Kidney epithelial cell (primary cell): Measurements from ENCODE around the gene ZDHHC22. TPM values are rescaled to one million over a fixed set of nuclear protein-coding genes. Genes with fewer than 3 reads are reported as not detected.

Experiments used
- DNase-seq: peaks from one replicate; pipeline ENCODE4 v3.0.0-alpha.2; 2010; ENCODE audit warnings: low read depth
- H3K27me3 ChIP-seq: 2 replicates; pipeline ENCODE4 v1.6.0; 2011; ENCODE audit warnings: low read length; ENCODE audit not compliant: control insufficient read depth, insufficient read depth
- H3K36me3 ChIP-seq: 2 replicates; pipeline ENCODE4 v1.5.1; 2011; ENCODE audit warnings: low read length; ENCODE audit not compliant: control insufficient read depth, insufficient read depth
- H3K4me3 ChIP-seq: 2 replicates; pipeline ENCODE4 v1.5.1; 2011; ENCODE audit warnings: low read depth, mild to moderate bottlenecking, control low read depth, low read length
- total RNA-seq: library from RNA; depleted of rRNA; stranded (reverse); fragments of >200 nt; gene quantifications from 2 replicates; pipeline ENCODE4 v1.2.3, GENCODE V29; 2015
- TF ChIP-seq, protein P1 (sequence below): IDR thresholded peaks from 2 replicates; pipeline ENCODE4 v1.5.1; 2011; ENCODE audit warnings: mild to moderate bottlenecking, moderate library complexity, low read length, control low read depth, inconsistent platforms; ENCODE audit not compliant: insufficient read depth, poor library complexity, severe bottlenecking

ZDHHC22 gene
- total RNA-seq, 1 donor from 2014 or later = 0.21 TPM

DNA sequence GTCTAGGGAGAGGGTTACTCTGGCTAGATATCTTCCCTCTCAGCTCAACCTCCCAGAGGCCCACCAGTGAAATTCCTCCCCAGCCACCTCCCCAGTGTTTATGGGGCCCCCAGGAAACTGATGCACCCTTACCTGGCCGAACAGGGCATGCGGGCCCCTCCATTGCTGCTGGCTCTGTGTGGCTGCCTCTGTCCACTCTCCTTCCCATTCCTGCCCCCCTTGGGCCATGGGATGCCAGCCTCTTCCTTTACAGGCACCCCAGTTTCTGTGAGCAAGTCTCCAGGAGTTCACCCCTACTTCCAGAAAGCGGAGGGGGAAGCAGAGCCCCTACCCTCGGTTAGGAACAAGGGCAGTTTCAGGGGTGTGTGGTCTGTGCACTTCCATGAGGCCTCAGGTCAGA lies 19.4 kb upstream of the ZDHHC22 start:
- H3K27me3 ChIP-seq = peaks cover 10% of the 10 kb centered on the region
- no peak for DNase-seq
- TF ChIP-seq, protein P1, sequence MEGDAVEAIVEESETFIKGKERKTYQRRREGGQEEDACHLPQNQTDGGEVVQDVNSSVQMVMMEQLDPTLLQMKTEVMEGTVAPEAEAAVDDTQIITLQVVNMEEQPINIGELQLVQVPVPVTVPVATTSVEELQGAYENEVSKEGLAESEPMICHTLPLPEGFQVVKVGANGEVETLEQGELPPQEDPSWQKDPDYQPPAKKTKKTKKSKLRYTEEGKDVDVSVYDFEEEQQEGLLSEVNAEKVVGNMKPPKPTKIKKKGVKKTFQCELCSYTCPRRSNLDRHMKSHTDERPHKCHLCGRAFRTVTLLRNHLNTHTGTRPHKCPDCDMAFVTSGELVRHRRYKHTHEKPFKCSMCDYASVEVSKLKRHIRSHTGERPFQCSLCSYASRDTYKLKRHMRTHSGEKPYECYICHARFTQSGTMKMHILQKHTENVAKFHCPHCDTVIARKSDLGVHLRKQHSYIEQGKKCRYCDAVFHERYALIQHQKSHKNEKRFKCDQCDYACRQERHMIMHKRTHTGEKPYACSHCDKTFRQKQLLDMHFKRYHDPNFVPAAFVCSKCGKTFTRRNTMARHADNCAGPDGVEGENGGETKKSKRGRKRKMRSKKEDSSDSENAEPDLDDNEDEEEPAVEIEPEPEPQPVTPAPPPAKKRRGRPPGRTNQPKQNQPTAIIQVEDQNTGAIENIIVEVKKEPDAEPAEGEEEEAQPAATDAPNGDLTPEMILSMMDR = no peak
- no peaks in the 10 kb centered on the region for H3K36me3 ChIP-seq
- H3K4me3 ChIP-seq = no peak overlapping the region

DNA sequence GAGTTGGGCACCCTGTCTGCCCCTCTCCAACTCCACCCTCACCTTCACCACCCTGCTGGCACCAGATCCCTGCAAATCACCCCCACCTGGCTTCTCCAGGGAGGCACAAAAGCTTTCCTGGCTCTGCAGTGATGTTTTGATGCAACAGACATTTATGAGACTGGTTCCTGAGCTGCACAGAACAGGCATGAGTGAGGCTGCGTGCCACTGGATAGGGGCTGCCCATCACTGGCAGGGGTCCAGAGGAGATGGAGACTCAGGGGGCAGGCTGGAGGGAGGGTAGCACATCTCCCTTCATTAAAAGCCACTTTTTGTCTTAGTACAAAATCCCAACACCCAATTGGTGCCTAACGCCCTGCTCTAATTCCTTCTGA lies 17.3 kb upstream of the ZDHHC22 start:
- peaks cover 28% of the 10 kb centered on the region for H3K27me3 ChIP-seq
- no peak for DNase-seq
- no peaks in the 10 kb centered on the region for H3K36me3 ChIP-seq
- TF ChIP-seq, protein P1 = no peak
- H3K4me3 ChIP-seq = no peak overlapping the region

DNA sequence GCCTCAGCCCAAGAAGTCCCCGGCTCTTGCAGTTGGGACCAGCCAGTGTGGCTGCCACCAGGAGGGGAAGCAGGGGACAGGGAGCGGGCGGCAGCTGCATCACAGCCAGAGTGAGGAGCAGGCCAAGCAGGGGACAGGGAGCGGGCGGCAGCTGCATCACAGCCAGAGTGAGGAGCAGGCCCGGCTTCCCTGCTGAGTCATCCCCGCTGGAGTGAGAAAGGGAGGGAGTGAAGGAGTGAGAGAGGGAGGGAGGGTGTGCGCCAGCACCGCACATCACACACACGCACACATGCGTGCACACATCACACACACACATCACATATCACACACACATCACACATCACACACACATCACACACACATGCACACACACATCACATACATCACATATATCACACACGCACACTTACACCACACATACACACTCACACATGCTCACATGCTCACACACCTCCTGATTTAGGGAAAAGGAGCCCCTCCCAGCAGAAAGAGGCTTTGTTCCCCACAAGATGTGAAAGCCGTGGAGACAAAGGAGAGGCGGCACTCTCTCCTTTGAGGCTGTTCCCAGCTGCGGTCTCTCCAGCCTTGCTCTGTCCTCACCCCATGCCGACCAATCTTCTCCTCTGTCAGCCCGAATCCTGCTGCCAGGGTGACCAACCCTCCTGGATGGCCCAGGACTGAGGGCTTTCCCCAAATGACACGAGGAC lies 16.7 kb upstream of the ZDHHC22 start:
- DNase-seq = no peak
- Histone ChIP-seq H3K36me3 (no peaks in the 10 kb centered on the region), H3K27me3 (peaks cover 33% of the 10 kb centered on the region), H3K4me3 (no peak overlapping the region)
- TF ChIP-seq, protein P1 = no peak

DNA sequence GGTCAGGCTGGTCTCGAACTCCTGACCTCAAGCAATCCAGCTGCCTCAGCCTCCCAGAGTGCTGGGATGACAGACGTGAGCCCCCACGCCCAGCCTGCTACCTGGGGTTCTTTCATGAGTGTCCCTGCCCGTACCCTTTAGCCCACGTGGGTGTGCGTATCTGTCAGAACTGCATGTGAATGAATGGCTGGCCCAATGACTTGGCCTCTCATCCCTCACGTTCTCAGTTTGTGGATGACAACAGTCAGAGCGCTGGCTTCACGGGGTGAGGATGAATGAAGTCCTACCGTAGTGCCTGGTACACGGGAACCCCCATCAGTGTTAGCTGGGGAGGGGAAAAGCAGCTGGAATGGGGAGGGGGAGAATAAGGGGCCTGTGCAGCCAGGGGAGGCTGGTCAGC lies 16.1 kb upstream of the ZDHHC22 start:
- TF ChIP-seq, protein P1 = no peak
- H3K4me3 ChIP-seq = no peak overlapping the region
- no peaks in the 10 kb centered on the region for H3K36me3 ChIP-seq
- no peak for DNase-seq
- peaks cover 36% of the 10 kb centered on the region for H3K27me3 ChIP-seq

DNA sequence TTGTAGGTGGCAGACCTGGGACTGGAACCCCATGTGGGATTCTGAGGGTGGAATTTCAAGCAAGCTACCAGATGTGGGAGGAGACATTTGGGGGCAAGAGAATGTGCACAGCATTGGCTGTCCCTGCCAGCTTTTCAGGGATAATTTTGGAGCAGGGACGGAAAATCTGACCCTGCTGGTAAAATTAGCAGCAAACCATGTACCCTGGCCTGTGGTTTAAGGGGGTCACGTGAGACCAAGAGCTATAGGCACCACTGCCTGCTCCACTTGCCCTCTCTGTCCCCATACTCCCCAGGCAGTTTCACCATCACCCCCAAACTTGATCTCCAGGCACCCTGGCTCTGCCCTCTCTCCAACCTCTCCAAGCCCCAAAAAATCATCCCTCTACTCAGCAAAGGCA lies 13.5 kb upstream of the ZDHHC22 start:
- peaks cover 33% of the 10 kb centered on the region for H3K27me3 ChIP-seq
- no peak for DNase-seq
- no peaks in the 10 kb centered on the region for H3K36me3 ChIP-seq
- no peak overlapping the region for H3K4me3 ChIP-seq
- TF ChIP-seq, protein P1 = no peak

DNA sequence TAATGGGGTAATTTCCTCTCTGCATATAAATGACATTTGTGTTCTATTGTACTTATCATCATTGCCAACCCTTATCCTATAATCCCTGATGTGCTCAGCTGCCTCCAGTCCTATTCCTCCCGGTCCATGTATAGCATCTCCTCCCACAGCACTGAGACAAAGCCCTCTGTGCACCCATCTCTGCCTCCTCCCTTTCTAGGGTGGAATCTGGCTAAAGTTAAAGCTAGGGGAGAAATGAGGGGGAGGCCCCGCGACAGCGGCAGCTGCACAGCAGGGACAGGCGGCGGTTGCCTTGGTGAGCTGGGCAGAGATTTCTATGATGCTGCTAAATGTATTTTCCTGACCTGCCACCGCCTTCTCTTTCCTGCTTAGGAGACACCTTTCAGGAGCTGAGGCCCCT lies 12.8 kb upstream of the ZDHHC22 start:
- DNase-seq = no peak
- Histone ChIP-seq H3K4me3 (no peak overlapping the region), H3K27me3 (peaks cover 33% of the 10 kb centered on the region), H3K36me3 (no peaks in the 10 kb centered on the region)
- TF ChIP-seq, protein P1 = no peak
